HG03571 (cell line): Measurements from ENCODE around the gene CAVIN2.

Source experiments
- ATAC-seq: cut with Tn5 transposase; IDR thresholded peaks from one replicate; pipeline ENCODE4 v1.9.1; 2021; ENCODE audit not compliant: unreplicated experiment

The CAVIN2 gene

DNA sequence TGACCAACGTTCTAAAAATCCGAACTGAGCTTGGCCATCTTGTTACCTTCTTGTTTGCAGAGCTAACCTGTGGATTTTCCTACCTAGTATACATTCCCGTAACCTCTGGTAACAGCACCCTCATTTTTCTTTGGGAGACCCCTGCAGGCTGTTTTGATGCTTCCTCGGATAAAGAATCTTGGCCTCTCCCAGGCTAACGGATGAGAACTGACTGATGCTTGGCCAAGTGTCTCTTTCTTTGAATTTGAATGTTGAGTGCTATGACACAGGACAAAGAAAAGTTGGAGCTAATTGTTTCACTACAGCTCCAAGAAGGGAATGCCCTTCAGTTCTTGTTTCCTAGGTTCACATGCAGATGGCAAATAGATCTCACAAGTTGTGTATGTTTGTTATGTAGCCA is 19.3 kb upstream of the CAVIN2 start:
- ATAC-seq, result no peak

DNA sequence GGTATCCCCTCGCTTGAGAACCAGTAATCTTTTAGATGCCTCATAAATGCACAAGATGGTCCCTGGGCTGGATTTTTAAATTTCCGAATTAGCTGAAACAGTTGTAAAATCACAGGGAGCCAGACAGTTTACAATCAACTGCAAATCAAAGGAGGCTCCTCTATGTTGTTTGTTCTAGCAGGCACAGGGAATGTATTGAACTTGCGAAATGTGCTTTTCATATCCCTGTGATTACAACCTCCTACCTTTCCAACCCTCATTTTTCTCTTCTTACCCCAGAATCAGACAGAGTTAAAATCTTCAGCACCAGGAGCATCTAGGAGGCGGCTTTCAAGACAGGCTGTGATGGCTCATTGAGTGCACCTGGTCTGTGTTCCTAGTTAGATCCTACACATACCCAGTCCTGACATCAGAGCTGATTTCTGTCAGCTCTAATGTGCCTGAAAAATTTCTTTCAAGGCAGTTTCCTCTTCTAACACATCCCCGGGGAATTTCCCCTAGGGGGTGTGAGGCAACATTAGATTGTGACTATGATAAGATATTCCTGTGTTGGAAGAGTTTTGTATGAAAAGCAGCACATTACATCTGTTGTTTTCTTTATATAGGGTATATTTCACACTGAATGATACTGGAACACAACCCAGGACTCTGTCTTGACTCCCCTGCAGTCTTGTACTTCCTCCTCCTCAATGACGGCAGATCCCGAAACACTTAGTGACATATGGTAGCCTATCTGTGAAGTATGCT is 17.9 kb upstream of the CAVIN2 start:
- no peak for ATAC-seq

DNA sequence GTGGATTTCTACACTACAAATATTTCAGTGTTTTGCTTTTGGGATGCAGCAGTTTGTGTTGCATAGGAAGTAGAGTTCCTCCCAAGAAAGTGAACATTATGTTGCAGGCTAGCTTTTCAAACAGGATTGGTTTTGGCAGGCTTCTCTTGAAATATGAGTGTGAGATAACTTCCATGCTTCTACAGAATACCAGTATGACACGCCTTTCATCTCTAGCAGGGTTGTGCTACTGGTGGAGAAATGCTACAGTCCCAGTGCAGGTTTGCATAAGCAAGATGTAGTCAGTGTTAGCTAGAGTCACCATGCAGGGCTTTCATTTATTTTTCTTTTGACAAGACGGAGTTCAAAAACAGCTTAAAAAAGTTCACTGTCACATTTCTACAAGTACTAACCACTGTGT is 17.1 kb upstream of the CAVIN2 start:
- no peak for ATAC-seq

DNA sequence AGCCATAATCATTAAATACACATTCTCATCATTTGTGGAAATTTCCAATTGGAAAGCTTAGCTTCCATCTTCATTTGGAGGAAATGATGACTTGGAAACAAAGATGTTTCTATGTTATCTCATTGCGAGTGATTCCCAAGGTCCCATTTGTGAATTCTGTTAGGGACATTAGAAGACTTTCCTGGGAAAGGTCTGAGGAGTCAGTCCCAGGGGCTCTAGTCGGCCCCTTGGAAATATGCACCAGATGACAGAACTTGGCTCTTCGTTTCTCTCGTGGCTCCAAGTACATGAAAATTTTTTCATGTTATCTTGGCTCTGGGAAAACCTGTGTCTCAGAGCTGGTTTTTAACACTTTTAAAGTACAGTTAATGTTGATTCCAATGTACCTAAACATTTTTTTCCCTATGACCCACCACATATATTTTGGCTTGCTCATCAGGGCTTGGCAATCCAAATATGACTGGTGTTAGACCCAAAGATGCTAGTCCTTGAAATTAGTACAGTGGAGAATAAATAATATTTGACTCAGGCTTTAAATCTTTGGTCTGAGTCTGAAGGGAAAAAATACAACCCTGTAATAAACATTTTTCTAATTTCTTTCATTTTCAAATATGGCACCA is 15.4 kb upstream of the CAVIN2 start:
- no peak for ATAC-seq

DNA sequence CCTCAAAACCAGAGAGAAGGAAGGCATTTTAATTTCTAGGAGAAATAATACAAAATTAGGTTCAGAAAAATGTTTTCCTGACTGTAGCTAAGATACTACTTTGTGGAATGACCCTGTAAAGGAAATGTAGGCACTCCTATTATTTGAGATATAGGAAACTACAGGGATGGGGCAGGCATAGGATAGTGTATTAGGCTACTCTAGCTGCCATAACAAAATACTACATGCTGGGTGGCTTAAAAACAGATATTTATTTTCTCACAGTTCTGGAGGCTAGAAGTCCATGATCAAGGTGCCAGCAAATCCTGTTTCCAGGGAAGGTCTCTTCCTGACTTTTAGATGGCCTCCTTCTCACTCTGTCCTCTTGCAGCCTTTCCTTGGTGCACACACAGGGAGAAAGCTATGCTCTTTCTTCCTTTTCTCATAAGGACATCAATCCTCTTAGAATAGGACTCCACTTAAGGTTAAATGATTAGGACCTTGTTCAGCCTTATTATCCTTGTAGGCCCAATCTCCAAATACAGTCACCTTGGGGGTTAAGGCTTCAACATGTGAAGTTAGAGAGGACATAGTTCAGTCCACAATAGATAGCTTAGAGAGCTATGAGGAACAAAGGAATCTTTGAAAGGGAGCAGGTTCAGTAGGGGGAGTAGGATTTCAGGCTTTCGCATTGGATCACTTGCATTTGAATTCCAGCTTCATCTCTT is 14.0 kb upstream of the CAVIN2 start:
- no peak for ATAC-seq

DNA sequence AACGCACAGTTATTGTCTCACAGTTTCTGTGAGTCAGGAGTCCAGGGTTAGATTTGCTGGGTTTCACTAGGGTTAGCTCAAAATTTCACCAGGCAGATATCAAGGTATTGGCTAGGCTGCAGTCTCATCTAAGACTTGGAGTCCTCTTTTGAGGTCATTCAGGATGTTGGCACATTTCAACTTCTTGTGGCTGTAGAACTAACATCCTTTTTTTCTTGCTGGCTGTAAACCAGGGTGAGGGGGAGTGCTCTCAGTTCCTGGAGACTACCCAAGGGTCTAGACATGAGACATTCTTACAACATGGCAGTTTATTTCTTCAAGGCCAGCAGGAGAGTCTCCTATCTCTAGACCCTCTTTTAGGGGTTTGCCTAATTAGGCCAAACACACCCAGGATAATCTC is 12.8 kb upstream of the CAVIN2 start:
- ATAC-seq, result no peak

DNA sequence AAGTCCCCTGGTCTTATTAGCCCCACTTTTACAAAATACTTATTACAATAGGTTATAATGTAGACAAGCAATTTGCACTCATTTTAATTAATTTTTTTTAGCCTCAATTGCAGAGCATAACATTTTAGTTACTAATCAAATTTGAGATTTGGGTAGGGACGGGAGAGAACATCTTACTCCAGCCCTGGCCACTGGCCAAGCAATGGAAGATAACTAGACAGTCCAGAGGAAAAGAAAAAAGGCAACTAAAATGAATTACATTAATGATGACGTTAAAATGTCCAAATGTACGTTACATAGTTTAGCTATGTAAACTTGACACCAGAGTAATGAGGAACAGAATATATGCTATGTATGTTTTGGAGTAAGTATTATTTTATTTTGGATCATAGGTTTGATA is 11.0 kb upstream of the CAVIN2 start:
- no peak for ATAC-seq

DNA sequence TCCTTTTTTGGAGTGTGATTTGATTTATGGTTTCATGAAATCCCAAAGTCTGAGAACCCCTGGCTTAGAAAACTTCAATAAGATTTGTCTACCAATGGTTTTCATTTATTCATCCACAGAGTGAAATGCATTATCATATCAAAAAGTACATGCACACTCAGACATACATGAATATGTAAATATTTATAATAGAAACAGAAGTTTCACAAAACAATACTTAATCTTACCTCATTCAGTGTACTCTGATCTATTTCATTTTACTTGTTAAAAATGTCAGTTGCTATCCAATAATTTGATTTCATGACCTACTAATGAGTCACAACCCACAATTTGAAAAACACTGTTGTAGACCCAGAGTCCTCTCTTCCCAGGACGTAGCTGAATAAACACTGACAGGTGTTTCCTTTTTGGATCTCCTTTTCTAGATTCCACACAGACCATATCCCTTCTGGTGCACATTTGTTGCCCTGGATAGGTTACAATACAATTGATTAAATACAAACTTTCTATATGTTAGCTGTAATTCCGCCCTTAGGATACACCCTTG is 10.4 kb upstream of the CAVIN2 start:
- ATAC-seq, result no peak

DNA sequence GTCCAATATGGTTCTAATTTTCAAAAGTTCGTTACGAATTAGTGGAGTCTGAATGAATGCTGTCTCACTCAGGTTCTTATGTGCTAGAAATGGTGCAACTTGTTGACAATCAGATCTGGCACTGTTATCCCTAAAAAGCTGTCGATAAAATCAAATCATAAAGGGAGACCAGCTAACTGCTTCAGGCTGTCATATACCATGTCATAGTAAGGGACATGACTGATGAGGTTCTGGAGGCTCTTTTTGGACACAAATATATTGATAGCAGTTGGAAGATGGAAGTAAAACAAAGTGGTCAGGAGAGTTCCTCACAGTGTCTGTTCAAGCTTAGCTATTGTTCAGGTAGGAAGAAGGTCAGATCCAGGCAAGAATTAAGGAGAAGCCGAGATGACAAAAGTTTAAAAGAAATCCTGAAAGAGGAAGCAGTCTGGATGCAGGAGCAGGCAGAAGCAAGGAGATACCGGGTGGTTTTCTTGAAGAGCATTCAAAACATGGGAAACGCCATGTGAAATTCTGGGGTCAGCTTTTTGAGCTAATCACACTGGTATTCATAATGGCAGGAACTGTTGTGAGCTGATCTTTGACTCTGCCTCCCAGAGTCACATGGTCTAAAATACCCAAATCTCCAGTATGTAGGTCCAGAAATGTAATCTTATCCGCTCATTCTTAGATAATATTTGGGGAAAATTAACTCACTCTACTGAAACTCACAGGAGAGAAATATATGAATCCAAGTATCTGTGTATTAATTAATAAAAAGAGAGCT is 9.4 kb upstream of the CAVIN2 start:
- no peak for ATAC-seq

DNA sequence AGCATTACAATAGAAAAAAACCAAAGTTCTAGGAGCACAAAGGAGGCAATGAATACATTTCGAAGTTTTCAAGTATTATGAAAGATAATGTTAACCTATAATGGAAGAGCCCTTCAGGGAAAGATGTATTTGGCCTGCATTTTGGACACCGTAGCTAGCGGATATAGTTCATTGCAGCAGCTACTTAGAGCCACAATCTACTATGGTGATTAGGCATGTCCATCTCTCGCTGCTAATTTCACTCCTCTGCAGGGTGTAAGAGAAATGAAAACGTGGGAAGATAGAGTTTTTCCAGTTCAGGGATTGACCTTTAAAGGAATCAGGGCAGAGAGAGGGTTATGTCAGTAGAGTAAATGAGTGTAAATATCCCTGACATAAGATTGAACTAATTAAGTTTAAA is 8.5 kb upstream of the CAVIN2 start:
- no peak for ATAC-seq

DNA sequence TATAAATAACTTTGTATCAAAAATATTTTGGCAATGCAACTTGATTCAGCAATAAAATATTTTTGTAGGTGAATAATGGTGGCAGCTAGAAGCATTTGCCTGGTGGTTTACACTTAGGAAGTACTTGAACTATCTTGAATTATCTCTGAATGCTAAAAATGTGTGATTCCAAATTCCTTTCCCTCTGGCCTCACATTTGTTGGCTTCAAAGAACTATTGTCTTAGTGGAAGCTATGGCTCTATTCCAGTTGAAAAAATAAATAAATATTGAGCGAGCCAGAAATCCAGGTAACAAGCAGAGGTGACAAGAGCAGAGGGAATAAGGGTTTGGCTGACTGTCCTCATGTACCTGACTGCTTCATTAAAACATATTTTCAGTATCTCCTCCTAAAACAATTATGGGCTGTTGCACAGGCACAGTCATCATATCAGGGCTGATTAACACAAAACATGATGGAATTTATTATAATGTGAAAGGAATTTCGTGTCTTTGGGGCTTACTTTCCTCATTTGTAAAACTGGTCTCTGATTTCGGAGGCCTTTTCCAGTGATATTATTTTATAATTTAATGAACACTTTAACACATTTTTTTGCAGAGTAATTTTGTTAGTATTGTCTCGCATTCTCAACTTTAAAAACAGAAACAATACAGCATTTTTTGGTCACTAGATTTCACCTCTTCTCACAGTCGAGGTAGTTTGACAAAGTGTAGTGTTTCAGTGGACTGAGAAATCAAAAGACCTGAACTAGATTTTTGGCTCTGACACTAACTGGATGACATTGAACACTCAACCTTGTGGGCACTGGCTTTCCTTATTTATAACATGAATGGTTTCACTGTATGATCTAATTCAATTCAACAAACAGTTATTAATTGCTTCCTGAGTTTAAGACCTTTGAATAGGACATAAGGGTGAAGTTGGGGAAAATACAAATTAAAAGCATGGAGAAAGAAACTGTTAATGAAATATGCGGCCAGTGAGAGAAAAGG is 7.8 kb upstream of the CAVIN2 start:
- no peak for ATAC-seq

DNA sequence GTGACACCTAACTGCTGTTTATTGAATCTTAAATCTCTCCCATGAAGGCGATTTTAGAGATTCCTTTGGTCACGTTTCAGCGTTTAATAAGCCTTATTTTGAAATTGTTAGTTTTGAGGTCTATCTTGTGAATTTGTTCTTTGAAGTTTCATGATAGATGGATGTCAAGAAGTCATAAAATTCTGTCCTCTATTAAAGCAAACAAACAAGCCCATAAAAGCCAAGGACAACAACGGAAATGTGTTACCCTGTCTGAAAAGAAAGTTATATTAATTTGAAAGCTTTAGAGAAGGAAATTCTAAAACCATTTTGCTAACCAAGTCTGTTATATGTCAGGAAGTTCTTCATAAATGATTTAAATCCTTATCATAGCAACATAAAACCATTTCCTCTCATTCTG is 7.0 kb upstream of the CAVIN2 start:
- ATAC-seq, result no peak

DNA sequence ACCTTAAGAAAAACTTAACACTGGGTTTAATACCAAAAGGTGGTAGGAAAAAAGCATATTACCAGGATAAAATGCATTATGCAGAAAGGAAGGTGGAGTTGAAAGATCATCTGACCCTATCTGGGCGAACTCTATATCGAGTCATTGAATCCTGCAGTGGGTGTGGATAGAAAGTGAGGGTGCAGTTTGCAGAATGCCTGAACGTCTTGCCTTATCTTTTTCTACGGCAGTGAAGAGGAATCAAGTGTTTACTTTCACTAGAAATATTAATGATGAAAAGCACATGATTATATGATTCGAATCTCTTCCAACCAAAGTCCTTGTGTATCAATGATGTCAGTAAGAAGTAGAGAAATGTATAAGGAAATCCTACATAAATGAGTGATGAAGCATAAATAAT is 4.3 kb upstream of the CAVIN2 start:
- no peak for ATAC-seq

DNA sequence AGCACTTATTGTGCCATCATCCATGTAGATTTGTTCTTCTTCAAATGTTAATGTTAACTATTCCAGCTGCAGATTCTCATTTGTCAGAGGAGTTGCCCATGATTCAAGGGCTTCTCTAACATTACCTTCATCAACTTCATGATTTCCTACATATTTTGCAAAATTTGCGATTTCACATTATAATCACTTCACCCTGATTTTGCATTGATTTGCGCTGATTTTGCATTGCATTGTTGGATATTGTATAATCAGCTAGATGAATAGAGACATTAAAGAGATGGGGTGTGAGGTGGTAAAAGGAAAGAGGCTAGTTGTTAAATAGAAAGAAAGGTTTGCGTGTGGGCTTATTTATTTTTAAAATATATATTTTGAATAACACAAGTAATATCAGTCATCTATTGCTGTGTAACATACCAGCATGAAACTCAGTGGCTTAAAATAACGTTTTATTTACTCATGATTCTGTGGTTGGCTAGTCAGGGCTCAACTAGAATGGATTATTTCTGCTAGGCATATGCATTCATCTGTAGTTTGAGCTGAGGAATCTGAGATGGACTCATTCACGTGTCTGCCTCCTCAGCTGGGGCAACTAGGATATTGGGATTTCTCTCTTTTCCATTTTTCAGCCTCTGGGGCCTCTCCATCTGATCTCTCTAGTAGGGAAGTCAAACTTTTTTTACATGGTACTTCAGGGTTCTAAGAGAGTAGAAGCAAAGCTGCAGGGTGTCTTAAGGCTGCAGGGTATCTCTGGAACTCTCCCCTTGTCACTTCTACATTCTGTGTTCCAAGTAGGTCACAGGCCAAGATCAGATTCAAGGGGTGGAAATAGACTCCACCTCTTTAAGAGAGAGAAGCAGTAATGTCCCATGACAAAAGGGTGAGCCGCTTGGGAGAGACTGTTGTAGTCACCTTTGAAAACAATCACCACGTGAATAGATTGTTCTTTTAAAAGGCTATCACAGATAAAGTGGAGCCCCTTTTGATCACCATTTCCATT is 2.2 kb upstream of the CAVIN2 start:
- ATAC-seq, result no peak

DNA sequence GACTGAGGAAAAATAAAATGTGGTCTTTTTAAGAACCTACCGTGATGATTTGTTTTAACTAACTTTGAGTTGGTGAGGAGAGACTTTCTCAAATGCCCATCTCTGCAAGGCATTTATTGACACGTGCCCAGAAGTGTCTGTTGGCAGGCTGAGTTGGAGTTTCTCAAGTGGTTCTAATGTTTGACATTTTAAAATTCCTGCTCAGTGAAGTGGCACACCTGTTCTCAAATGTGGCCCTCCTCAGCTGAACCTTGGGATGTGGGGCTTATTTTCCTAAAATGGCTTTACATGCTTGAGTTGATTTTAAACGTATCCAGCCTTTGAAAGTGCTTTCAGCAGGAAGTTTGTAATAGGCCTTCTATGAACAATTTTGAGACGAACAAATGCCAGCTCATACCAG is 876 bp upstream of the CAVIN2 start:
- ATAC-seq, result no peak

DNA sequence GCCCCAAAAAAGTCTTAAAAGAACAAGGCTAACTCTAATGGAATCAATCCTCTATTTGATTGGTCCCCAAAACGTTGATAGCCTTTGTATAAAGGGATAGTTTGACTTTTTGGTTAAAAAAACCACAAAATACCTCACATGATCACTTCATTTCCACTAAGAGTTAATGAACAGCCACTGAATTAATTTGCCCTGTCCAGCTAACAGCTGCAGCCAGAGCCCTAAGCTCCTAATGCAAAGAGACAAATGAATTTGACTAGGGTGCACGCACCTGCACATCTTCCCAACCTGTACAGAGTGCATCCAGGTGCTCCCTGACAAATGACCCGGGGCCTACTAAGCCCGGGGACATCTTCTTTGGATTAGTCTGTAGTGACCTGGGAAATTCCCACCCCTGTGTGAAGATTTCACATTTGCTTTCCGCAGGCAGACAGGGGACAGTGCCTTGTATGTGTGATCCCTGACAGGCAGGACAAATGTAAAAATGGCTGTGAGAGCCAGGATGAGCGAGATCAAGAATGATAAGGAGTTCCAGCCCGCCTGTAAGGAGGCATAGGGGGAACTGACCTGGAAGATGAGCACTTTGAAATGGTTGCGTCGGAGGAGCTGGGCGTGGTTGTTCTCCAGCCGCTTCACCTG is 893 bp downstream of the CAVIN2 start:
- no peak for ATAC-seq

DNA sequence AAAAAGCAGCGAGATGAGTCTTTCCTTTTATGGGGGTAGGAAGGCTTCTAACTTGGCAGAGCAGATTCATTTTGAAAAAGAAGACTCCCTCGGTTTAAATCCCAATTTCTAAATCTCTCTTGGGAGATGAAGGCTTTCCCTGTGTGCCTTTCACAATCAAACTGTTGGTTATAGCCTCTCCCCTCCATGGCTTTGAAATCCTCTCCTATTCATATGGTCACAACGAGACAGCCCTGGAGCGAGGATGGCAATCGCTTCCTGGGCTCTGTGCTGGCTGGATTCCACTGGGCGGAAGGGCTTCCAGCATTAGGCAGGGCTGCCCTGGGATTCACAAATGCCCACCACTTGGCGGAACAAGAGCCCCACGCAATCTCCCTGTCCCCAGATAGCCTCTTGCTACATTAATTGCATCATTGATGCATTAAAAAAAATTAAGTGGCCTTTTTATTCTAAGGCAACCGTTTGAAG is 1.6 kb downstream of the CAVIN2 start:
- ATAC-seq, result no peak

DNA sequence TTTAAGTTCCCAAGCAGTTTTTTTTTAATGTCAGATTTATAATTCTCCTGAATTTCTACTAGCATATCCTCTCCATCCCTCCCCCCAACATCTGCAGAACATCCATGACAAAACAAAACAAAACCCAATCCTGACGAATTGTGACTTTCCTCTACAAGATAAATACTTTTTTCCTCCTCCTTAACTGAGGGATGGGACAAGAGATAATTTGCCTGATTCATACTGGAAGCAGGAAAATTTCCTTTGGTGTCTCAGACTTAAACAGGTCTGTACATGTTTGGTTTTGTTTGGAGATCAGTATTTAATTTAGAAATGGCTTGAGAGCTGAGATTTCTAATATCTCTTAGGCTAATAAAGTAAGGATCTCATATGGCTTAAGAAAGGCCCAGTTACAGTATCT is 2.2 kb downstream of the CAVIN2 start:
- ATAC-seq, result no peak
